ENCODE results near the gene WLS. TPM values are rescaled to one million over a fixed set of nuclear protein-coding genes. Genes with fewer than 3 reads are reported as not detected.
"Not testable (repeated sequence)": the region's sequence is repeated elsewhere in the genome, so short reads cannot be mapped to it uniquely, and the experiment has no call there.

The WLS gene
- 139 and 151 TPM in 2 replicates for total RNA-seq (2014; rRNA removed; shearing (Covaris generic))

DNA sequence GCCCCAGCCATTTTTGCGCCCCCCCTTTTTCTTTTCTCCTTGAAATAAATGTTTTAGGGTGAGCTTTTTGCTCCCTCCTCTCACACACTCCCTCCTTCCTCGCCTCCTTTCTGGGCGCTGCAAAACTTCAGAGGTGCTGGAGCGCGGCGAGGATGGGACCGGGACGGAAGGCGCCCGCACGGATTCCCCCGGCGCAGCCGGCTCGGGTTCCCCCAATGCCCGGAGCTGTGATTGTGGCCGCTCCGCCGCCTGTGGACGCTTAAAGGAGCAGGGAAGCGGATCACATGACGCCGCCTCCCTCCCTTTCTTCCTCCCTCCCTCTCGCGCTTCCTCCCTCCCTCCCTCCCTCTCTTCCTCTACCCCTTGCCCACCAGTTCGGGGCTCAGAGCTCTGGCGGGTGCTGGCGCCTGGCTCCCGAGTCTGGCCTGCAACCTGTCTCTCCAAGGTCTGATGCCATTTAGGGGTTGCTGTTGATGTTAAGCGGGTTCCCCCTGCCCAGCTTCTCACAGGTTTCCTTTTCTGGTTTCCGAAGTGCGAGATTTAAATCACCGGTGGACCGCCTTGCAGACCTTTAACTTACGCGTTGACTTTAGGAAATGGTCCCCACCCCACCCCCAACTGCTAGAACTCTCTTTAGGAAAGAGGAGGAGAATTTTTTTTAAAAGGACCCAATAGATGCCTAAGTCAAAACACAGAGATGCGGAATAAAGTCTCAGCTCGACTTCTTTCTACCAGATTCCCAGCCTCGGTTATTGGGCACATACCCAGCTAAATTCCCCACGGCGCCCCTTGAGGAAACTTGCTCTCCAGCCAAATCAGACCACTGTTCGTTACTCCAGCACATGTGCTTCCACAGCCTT, at the start of gene WLS:
WLS (minus strand) TSS at position 235 of the 860 bp plus-strand sequence; CDS start at position 11, 224 bp downstream.
- DNase-seq (ENCODE audit: low spot score) = peak; percentile 84

DNA sequence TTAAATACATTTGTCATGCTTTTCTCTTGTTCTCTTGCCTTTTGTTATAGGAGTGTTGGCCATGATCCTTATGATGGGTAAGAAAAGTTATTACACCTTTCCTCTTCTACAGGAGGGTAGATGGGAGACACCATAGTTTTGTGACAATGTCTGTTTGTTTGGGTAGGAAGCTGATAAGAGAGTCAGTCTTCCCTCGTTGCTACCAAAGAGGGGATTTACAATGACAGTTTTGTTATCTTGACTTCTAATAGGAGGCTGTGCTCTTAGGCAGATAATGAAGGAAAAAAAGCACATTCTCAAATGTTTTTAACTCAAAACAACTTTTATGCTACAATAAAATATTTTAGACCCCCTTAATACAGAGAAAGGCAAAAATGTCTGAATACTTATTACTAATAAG, 48.0 kb upstream of the WLS start:
- DNase-seq (ENCODE audit: low spot score) = no peak

GRCh38 chr1:68279846-68280245, 47.5 kb upstream of the WLS start:
- DNase-seq (ENCODE audit: low spot score) = no peak

DNA sequence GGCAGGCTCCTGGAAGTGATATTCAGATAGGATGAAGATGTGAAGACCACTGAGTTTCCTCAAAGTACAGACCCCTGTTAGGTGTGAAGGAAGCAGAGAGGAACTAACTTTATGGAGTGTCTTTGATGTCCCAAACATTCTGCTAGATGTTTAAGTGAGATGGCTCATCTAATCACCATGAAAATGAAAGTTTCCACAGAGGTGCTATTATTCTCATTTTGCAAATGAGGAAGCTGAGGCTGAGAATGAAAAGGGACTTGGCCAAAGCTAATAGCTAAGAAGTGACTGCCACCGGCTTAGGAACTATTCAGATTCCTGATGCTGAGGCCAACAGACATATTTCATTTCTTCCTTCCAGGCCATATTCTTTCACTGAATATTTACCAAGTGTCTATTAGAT, 45.9 kb upstream of the WLS start:
- DNase-seq (ENCODE audit: low spot score) = no peak

DNA sequence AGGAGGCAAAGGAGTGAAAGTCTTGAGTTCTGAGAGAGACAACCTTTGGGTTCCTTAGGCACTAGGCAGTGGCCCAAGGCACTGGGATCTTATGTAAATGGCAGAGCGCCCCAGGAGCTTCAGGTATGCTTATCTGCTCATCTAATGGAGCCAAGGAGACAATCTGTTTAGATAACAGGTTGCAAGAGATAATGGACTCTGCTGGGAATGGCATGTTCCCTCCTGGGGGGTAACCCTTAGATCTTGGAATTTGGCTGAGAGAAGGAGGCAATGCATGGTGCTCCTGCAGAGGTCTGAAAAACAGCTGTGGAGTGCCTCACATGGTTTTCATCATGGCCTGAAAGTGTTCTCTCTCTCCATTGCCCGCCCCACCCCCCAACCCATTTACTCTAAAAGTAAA, 44.1 kb upstream of the WLS start:
- no peak for DNase-seq (ENCODE audit: low spot score)

GRCh38 chr1:68273530-68273929, 41.2 kb upstream of the WLS start:
- no peak for DNase-seq (ENCODE audit: low spot score)

- no peak for DNase-seq (ENCODE audit: low spot score)
Observed at GRCh38 chr1:68271596-68271995, 39.3 kb upstream of the WLS start.

DNA sequence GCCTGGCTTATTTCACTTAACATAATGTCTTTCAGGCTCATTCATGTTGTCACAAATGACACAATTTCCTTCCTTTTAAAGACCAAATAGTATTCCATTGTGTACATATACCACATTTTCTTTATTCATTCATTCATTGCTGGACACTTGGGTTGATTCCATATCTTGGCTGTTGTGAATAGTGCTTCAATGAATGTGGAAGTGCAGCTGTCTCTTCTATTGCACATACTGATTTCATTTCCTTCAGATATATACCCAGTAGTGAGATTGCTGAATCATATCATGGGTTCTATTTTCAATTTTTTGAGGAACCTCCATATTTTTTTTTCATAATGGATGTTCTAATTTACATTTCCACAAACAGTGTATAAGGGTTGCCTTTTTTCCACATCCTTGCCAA, 38.6 kb upstream of the WLS start:
- no peak for DNase-seq (ENCODE audit: low spot score)

GRCh38 chr1:68269637-68270430, 37.5 kb upstream of the WLS start:
- DNase-seq (ENCODE audit: low spot score) = peak; percentile 47

GRCh38 chr1:68268896-68269483, 36.7 kb upstream of the WLS start:
- no peak for DNase-seq (ENCODE audit: low spot score)

GRCh38 chr1:68256824-68257223, 24.5 kb upstream of the WLS start:
- DNase-seq (ENCODE audit: low spot score) = not testable (repeated sequence)

DNA sequence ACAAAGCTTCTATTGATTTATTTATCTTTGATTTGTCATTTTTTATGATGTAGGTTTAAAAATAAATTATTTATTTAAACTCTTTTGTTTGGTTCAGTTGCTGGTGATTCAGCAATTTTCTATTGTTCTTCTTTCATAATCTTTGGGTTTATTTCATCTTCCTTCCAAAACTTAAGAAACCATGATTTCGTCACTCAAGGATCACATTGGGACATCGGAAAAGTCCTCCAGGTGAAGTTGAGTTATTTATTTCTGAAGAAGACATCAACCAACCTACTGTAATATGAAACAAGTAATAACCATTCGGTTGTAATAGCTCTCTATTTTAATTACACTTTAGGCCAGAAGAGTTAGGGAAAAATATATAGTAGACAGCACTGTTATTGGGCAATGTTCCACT, 23.0 kb upstream of the WLS start:
- DNase-seq (ENCODE audit: low spot score) = no peak

GRCh38 chr1:68254667-68255226, 22.4 kb upstream of the WLS start:
- no peak for DNase-seq (ENCODE audit: low spot score)

DNA sequence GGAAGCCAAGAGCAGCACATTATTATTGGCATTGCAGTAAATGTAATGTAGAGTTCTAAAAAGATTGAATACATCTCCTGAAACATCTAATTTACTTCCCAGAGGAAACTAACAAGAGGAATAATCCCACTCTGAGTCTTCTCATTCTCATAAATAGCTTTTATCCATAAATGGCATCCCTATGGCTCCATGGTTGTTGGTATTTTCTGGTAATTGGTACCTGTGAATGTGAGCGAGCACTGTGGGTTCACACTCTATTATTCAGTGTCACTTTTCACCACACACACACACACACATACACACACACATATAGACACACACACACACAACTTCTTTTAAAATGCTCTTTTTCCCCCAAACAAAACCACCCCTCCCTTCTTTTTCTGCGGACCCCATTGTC, 4.7 kb upstream of the WLS start:
- DNase-seq (ENCODE audit: low spot score) = no peak

DNA sequence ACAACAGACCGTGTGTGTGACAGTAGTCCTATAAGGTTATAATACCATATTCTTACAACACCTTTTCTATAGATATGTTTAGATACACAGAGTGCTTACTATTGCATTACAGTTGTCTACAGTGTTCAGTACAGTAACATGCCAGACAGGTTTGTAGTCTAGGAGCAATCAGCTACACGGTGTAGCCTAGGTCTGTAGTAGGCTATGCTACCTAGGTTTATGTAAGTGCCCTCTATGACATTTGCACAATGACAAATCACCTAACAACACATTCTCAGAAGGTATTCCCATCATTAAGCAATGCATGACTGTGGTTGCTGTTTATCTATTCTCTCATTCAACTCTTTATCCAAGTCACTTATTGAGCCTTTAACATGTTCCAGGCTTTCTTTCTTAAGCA, 1.8 kb upstream of the WLS start:
- no peak for DNase-seq (ENCODE audit: low spot score)

DNA sequence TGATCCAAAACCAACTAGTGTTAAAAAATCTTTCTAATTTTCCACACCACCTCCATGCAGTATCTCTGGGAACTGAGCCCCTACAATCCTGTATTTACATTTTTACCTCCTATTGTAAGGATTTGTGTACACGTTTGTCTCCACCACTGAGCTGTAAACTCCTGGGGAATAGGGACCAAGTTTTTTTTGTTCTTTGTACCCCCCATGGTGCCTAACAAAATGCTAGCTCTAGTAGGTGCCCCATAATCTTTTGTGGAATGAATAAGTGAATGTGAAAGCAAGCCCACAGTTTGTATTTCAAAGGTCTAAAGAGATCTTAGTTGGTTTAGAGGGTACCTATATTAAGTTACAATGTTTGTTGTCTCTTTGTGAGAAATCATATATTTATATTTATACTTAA, 879 bp upstream of the WLS start:
- no peak for DNase-seq (ENCODE audit: low spot score)

GRCh38 chr1:68231627-68232288, 565 bp downstream of the WLS start:
- DNase-seq (ENCODE audit: low spot score) = peak; percentile 81

GRCh38 chr1:68230901-68231626, 1.3 kb downstream of the WLS start:
- no peak for DNase-seq (ENCODE audit: low spot score)

GRCh38 chr1:68230484-68230802, 1.9 kb downstream of the WLS start:
- peak; percentile 25 for DNase-seq (ENCODE audit: low spot score)

DNA sequence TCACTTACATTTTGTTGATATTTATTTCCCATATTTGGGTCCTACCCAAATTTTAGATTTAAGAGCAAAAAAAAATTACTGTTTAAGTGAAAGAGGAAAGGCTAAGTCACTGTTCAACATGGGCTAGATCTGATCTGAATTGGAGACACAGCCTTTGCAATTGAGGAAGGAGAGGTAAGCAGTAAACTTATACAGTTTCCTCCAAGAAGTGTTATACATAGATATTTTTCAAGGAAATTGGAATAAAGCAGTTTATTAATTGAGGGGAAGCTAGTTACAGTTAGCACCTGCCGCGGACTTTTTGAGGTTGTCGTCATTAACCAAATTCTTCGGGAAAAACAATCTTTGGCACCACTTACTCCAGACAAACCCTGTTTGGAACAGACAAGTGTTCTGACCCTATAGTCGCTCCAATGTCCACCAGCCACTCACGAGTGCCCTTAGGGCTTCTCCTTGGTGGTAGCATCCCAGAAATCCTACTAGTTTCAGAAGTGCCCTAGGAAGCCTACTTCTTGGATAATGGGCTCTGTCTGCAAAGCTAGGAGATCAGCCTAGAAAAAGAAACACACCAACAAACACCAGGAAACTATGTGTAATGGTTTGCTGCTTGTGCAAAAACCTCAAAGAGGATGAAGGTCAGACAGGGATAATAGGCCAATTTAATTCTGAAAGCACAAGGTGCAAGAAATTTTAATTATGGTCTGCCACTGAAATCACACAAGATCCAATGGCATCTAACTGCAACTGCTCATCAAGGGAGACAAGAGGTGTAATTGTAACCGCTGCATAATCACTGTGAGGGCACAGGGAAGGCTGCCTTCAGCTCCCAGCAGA, 2.5 kb downstream of the WLS start:
- DNase-seq (ENCODE audit: low spot score) = no peak

Measured in H4 (cell line).